ENCODE measurements around the gene OBP2A.

The OBP2A gene

DNA sequence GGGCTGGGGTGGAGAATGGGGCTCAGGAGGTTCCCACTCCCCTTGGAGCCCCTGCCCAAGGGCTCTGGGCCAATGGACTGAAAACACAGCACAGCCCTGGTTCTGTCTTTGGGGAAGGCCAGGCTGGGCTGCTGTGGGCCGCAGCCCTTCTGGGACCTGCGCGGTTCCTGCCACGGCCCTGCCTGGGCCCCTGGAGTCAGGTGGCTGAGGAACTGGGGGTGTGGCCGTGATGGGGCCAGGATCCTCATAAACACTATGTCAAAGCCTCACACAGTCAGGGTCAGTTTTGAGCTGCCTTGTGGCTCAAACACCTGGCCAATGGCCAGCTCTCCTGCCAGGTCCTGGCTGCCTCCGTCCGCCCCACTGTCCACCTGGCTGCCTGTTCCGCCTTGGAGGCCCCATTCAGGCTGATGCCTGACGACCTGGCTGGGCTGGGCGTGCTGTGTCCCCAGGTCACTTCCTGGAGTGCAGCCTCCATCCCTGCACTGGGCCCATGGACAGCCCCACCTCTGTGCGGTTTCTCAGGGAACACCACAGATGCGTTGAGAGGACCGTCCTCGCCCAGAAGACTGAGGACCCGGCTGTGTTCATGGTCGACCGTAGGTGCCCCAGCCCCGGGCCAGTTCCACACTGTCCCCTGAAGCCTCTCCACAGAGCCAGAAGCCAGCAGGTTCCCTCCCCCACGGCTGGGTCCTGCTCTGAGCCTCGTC is 43.1 kb downstream of the OBP2A start:
- TF ChIP-seq SIN3A (IDR thresholded peaks at IDR 0.05; ENCODE audit: borderline replicate concordance, insufficient read depth, low read length) (no peak), FOXP2 (optimal IDR thresholded peaks at IDR 0.05; ENCODE audit: borderline replicate concordance, extremely low read depth, extremely low read length, insufficient read depth) (no peak)

DNA sequence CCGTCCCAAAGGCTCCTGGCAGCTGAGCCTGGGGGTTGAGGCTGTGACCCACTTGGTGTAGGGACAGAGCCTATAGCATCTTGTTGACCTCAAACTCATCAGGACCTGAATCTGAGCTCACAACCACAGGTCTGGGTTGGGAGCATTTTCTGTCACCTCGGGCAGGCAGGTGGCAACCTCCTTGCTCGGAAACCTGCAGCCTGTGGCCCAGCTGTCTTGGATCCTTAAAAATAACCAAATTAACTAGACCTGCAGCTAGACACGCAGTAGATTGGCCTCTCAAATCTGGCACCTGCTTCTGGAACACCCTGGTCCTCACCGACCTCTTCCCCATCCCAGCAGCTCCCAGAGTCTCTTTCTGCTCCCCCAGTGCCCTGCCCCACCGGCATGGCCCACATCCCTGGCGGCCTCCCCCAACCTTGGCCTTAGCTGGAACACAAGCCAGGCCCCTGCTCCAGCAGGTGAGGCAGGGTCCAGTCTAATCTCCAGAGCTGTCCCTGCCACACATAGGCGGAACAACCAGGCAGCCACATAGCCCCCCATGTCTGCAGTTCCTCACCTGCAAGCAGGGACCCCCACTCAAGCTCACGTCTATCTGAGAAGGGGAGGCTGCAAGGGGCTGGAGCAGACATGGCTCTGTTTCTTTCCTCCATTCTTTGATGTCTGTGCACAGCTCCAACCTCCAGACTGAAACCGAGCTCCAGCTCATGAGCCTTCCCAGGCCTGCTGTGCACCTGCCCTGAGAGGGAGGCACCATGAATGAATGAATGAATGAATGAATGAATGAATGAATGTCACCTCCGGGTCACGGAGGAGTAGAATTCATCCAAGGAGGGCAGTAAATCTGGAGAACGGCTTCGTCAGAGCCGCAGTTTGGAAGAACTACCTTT is 43.9 kb downstream of the OBP2A start:
- TF ChIP-seq, protein P1, sequence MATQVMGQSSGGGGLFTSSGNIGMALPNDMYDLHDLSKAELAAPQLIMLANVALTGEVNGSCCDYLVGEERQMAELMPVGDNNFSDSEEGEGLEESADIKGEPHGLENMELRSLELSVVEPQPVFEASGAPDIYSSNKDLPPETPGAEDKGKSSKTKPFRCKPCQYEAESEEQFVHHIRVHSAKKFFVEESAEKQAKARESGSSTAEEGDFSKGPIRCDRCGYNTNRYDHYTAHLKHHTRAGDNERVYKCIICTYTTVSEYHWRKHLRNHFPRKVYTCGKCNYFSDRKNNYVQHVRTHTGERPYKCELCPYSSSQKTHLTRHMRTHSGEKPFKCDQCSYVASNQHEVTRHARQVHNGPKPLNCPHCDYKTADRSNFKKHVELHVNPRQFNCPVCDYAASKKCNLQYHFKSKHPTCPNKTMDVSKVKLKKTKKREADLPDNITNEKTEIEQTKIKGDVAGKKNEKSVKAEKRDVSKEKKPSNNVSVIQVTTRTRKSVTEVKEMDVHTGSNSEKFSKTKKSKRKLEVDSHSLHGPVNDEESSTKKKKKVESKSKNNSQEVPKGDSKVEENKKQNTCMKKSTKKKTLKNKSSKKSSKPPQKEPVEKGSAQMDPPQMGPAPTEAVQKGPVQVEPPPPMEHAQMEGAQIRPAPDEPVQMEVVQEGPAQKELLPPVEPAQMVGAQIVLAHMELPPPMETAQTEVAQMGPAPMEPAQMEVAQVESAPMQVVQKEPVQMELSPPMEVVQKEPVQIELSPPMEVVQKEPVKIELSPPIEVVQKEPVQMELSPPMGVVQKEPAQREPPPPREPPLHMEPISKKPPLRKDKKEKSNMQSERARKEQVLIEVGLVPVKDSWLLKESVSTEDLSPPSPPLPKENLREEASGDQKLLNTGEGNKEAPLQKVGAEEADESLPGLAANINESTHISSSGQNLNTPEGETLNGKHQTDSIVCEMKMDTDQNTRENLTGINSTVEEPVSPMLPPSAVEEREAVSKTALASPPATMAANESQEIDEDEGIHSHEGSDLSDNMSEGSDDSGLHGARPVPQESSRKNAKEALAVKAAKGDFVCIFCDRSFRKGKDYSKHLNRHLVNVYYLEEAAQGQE (IDR thresholded peaks at IDR 0.05; ENCODE audit: insufficient read depth in 1 of 2, low read depth in 2 of 2, low read length in 2 of 2) = no peak
- TF ChIP-seq SIN3A (IDR thresholded peaks at IDR 0.05; ENCODE audit: borderline replicate concordance, insufficient read depth, low read length) (no peak), FOXP2 (optimal IDR thresholded peaks at IDR 0.05; ENCODE audit: borderline replicate concordance, extremely low read depth, extremely low read length, insufficient read depth) (no peak), POLR2AphosphoS5 (IDR thresholded peaks at IDR 0.05; ENCODE audit: low read depth, low read length) (no peak), TAF1 (IDR thresholded peaks at IDR 0.05; ENCODE audit: borderline replicate concordance, insufficient read depth, low read length) (no peak)

DNA sequence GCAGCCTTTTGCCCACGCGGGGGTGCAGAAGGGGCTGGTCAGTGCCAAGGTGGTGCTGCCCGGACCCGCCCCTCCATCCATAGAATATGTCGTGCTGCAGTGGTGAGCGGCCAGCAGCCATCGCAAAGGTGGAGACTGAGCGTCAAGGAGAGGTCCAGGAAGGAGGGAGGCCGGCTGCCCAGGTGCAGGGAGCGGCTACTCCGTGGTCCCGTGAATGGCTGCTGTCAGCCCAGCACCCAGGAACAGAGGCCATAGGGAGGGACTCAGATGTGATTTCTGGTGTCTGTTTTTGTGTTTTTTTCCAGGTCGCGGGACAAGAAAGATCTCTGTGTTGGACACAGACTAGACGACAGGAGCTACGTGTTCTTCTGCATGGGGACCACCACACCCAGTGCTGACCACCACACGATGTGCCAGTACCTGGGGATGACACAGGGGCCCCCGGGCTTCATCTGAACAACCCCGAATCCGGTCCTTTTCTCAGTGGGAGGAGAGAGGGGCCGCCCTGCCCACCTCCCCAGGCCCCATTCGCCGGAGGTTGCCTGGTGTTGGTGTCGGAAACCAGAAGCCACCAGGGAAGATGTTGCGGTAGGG is 44.7 kb downstream of the OBP2A start:
- TF ChIP-seq POLR2AphosphoS5 (IDR thresholded peaks at IDR 0.05; ENCODE audit: low read depth, low read length) (no peak), SIN3A (IDR thresholded peaks at IDR 0.05; ENCODE audit: borderline replicate concordance, insufficient read depth, low read length) (no peak), FOXP2 (optimal IDR thresholded peaks at IDR 0.05; ENCODE audit: borderline replicate concordance, extremely low read depth, extremely low read length, insufficient read depth) (no peak)
- TF ChIP-seq, protein P1 (IDR thresholded peaks at IDR 0.05; ENCODE audit: insufficient read depth in 1 of 2, low read depth in 2 of 2, low read length in 2 of 2) = no peak

DNA sequence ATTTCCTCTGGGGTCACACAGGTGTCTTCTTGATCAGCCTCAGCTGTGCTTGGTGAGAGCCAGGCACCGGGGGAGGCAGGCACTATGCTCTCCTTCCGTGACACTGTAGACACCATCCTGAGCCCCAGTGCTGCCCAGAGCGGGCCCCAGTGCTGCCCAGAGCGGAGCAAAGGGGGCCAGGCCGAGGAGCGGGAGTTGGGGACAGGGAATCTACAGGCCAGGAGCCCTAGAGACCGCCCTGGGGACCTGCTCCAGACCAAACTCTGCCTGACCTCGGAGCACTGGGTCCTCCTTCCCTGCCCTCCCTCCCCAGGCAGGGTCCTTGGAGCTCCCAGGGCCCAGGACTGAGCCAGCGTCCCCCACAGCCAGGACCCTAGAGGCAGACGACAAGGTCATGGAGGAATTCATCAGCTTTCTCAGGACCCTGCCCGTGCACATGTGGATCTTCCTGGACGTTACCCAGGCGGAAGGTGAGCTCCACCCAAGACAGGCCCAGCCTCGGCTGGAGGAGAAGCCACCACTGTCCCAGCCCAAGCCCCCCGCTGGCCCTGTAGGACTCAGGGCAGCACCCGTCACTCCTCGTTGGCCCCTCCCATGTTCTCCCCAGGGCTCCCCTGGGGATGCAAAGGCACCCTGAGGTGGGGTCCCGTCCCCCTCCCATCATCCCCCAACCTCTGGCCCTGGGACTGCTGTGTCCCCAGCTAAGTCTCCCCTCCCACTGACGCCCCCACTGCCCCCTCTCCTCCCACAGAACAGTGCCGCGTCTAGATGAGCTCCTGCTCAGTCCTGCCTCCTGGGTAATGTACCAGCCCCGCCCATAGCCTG is 45.8 kb downstream of the OBP2A start:
- no peak for TF ChIP-seq TAF1 (IDR thresholded peaks at IDR 0.05; ENCODE audit: borderline replicate concordance, insufficient read depth, low read length)
- no peak for TF ChIP-seq SIN3A (IDR thresholded peaks at IDR 0.05; ENCODE audit: borderline replicate concordance, insufficient read depth, low read length)
- TF ChIP-seq, protein P1 (IDR thresholded peaks at IDR 0.05; ENCODE audit: insufficient read depth in 1 of 2, low read depth in 2 of 2, low read length in 2 of 2) = no peak
- TF ChIP-seq FOXP2 (optimal IDR thresholded peaks at IDR 0.05; ENCODE audit: borderline replicate concordance, extremely low read depth, extremely low read length, insufficient read depth) = no peak
- no peak for TF ChIP-seq POLR2AphosphoS5 (IDR thresholded peaks at IDR 0.05; ENCODE audit: low read depth, low read length)

- no peak for TF ChIP-seq SIN3A (IDR thresholded peaks at IDR 0.05; ENCODE audit: borderline replicate concordance, insufficient read depth, low read length)
- no peak for TF ChIP-seq FOXP2 (optimal IDR thresholded peaks at IDR 0.05; ENCODE audit: borderline replicate concordance, extremely low read depth, extremely low read length, insufficient read depth)
- no peak for TF ChIP-seq TAF1 (IDR thresholded peaks at IDR 0.05; ENCODE audit: borderline replicate concordance, insufficient read depth, low read length)
- no peak for TF ChIP-seq POLR2AphosphoS5 (IDR thresholded peaks at IDR 0.05; ENCODE audit: low read depth, low read length)
- TF ChIP-seq, protein P1 (IDR thresholded peaks at IDR 0.05; ENCODE audit: insufficient read depth in 1 of 2, low read depth in 2 of 2, low read length in 2 of 2) = no peak
These were observed 46.3 kb downstream of the OBP2A start for GRCh38 chr9:135592331-135592590.

Measured in PFSK-1 (cell line).